ENCODE measurements around the gene HOXD13.

HOXD13 gene

GRCh38 chr2:176095421-176095820, 2.9 kb downstream of the HOXD13 start:
- DNase-seq = no peak

- no peak for DNase-seq
Measured at GRCh38 chr2:176096243-176096985, 3.9 kb downstream of the HOXD13 start.

GRCh38 chr2:176096986-176097819, 4.7 kb downstream of the HOXD13 start:
- DNase-seq = peak; percentile 81

- no peak for DNase-seq
Measured at GRCh38 chr2:176097820-176098365, 5.4 kb downstream of the HOXD13 start.

GRCh38 chr2:176098366-176099158, 6.0 kb downstream of the HOXD13 start:
- no peak for DNase-seq

GRCh38 chr2:176099159-176099727, 6.7 kb downstream of the HOXD13 start:
- no peak for DNase-seq

- no peak for DNase-seq
Measured at GRCh38 chr2:176099728-176100546, 7.4 kb downstream of the HOXD13 start, which contains the start of gene HOXD12. Gene HOXD12, plus strand, starts transcription at chr2:176099795. Its CDS starts 7 bp downstream, at chr2:176099802.

DNA sequence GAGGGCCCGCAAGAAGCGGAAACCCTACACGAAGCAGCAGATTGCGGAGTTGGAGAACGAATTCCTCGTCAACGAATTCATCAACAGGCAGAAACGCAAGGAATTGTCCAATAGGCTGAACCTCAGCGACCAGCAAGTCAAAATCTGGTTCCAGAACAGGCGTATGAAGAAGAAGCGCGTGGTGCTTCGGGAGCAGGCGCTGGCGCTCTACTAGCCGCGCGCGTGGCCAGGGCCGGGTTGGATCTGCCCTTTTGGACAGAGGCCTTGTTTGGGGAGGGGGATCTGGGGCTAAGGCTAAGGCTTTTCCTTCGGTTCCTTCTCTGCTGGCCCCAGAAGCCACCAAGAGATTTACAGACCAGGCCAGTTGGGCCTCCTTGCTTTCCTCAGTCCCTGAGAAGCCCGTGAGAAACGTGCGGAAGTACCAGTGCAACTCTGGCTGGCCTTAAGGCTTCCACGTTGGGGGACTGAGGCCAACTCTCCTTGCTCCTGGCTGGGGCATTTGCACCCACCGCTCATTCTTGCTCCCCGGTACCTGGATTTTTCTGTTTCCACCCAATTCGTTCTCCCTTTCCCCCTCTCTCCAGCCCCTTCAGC, 8.1 kb downstream of the HOXD13 start:
- DNase-seq = no peak

DNA sequence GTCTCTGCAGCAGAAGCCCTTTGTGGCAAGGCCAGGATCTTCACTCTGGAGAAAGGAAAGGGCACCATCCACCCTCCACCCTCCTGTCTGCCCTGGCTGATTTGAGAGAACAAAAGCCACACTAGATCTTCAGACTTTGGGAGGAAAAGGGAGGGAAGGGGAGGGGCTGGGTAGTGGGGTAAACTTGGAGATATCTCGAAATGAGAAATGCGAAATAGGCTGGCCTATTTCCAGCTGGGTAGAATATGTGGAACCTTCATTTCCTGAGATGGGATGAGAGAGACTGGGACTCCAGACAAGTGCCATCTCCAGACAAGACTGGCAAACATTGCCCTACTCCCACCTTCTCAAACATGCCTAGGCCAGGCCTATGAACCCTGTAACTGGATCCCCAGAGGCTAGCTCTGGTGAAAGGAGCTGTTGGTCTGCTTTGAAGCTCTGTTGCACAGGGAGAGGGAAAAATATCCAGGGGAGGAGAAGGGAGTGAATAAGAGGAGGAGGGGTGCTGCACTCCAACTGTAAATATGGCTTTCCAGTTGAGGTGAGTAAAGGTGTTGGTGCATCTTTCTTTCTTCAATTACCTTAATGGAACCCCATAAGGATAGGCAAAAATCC, 8.8 kb downstream of the HOXD13 start:
- DNase-seq = no peak

- no peak for DNase-seq
Measured at GRCh38 chr2:176101842-176102241, 9.3 kb downstream of the HOXD13 start.

DNA sequence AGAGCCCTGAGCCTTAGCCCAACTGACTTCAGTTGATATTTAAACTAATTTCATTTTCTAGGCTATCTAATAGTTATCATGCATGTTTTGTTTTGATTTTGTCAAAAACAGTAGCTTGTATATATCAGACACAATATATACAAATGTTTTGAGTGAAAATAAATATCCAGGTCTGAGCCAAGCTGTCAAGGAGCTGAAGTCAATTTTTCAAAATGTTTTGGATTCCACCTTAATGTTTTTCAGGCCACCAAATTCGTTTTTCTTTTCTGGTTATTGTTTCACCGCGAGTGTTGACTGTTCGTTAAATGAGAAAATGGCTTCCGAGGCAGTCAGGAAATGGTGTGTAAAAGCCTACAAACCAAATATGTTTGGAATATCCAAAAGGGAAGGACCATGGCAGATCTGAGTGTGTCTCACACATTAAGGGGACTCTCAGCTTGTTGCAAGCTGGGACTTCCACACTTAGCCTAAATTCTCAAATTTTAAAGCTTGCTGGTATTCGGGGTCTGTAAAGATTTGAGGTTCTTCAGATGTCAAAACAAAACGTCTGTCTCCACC, 9.9 kb downstream of the HOXD13 start:
- no peak for DNase-seq

- no peak for DNase-seq
Measured at GRCh38 chr2:176103194-176103593, 10.7 kb downstream of the HOXD13 start.

- no peak for DNase-seq
Measured at GRCh38 chr2:176103742-176104315, 11.3 kb downstream of the HOXD13 start.

- no peak for DNase-seq
Measured at GRCh38 chr2:176104316-176105077, 12.0 kb downstream of the HOXD13 start.

DNA sequence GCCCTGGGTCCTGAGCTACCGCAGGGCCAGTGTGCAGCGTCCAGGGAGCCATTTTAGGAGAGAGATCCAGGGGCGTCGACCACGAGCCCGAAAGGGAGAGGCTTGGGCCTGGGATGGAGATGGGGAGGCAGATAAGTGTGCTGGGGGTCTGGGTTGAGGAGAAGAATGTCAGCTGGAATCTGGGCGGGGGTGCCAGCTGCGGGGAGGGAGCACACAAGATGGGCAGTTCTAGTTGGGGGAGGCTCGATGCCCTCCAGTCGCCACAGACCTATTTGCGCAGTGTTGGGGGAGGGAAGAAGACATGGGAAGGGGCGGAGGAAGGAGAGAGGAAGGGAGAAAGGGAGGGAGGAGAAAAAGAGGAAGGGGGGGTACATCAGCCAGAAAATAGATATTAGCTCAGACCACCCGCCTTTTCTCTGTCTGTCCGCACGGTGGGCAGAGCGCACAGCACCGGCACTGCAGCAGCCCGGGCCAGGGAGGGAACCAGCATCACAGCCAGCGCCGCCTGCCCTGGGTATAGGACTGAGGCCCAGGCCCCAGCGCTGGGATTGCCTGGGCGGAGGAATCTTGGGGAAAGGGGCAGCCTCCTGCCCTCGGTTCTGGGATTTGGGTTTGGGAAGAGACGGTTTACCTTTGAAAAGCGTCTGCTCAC, 12.7 kb downstream of the HOXD13 start:
- DNase-seq = no peak

- no peak for DNase-seq
Measured at GRCh38 chr2:176105730-176106580, 13.4 kb downstream of the HOXD13 start.

Measured in NCI-H1436 (cell line).